H9 (cell line): ENCODE measurements around the gene DISP3. TPM values are rescaled to one million over a fixed set of nuclear protein-coding genes. Genes with fewer than 3 reads are reported as not detected.

Experiments used
- DNase-seq: peaks from one replicate; pipeline ENCODE4 v3.0.0-alpha.2; 2017
- H2AFZ ChIP-seq: one replicate; pipeline ENCODE4 v1.6.1; 2013; ENCODE audit warnings: mild to moderate bottlenecking, low read length, control low read depth, moderate library complexity
- H2AK5ac ChIP-seq: 2 replicates; pipeline ENCODE4 v1.6.1; 2013; ENCODE audit warnings: low read length, control low read depth, mixed read lengths; ENCODE audit not compliant: insufficient read length
- H2BK120ac ChIP-seq: one replicate; pipeline ENCODE4 v1.6.1; 2013; ENCODE audit warnings: low read depth, mild to moderate bottlenecking, low read length, control low read depth, inconsistent platforms; ENCODE audit not compliant: poor library complexity, severe bottlenecking
- H2BK12ac ChIP-seq: 2 replicates; pipeline ENCODE4 v1.6.1; 2013; ENCODE audit warnings: low read length, control low read depth, mixed read lengths, low read depth; ENCODE audit not compliant: insufficient read length
- H2BK15ac ChIP-seq: 2 replicates; pipeline ENCODE4 v1.6.1; 2013; ENCODE audit warnings: low read depth, low read length, control low read depth
- H2BK20ac ChIP-seq: one replicate; pipeline ENCODE4 v1.6.1; 2013; ENCODE audit warnings: low read depth, mild to moderate bottlenecking, low read length, control low read depth, inconsistent platforms; ENCODE audit not compliant: poor library complexity, severe bottlenecking
- H2BK5ac ChIP-seq: 2 replicates; pipeline ENCODE4 v1.6.1; 2013; ENCODE audit warnings: low read length, control low read depth, mixed read lengths; ENCODE audit not compliant: insufficient read length
- H3K14ac ChIP-seq: 2 replicates; pipeline ENCODE4 v1.6.1; 2013; ENCODE audit warnings: low read length, control low read depth; ENCODE audit not compliant: insufficient read depth
- H3K18ac ChIP-seq: 2 replicates; pipeline ENCODE4 v1.6.1; 2013; ENCODE audit warnings: low read depth, mild to moderate bottlenecking, mixed read lengths, low read length, control low read depth; ENCODE audit not compliant: insufficient read length
- H3K23ac ChIP-seq: 2 replicates; pipeline ENCODE4 v1.6.1; 2013; ENCODE audit warnings: low read length, control low read depth, mixed read lengths, low read depth; ENCODE audit not compliant: insufficient read length
- H3K23me2 ChIP-seq: 2 replicates; pipeline ENCODE4 v1.6.1; 2013; ENCODE audit warnings: low read depth, mild to moderate bottlenecking, mixed read lengths, low read length, control low read depth; ENCODE audit not compliant: insufficient read length, poor library complexity, severe bottlenecking
- H3K27ac ChIP-seq: 2 replicates; pipeline ENCODE4 v1.5.1; 2013; ENCODE audit warnings: low read length, control low read depth, mixed read lengths, low read depth; ENCODE audit not compliant: insufficient read length
- H3K27me3 ChIP-seq: 2 replicates; pipeline ENCODE4 v1.6.1; 2013; ENCODE audit warnings: low read length, control low read depth, inconsistent platforms; ENCODE audit not compliant: insufficient read depth
- H3K4ac ChIP-seq: 2 replicates; pipeline ENCODE4 v1.6.1; 2013; ENCODE audit warnings: low read depth, mild to moderate bottlenecking, control low read depth, inconsistent platforms, low read length, moderate library complexity
- H3K4me1 ChIP-seq: 2 replicates; pipeline ENCODE4 v1.6.1; 2013; ENCODE audit warnings: low read length, control low read depth, inconsistent platforms; ENCODE audit not compliant: insufficient read depth
- H3K4me2 ChIP-seq: 2 replicates; pipeline ENCODE4 v1.6.1; 2013; ENCODE audit warnings: low read length, control low read depth, mixed read lengths; ENCODE audit not compliant: insufficient read length, insufficient read depth
- H3K56ac ChIP-seq: 2 replicates; pipeline ENCODE4 v1.6.1; 2013; ENCODE audit warnings: low read depth, mild to moderate bottlenecking, mixed read lengths, low read length, control low read depth; ENCODE audit not compliant: insufficient read length
- H3K79me1 ChIP-seq: 2 replicates; pipeline ENCODE4 v1.6.1; 2013; ENCODE audit warnings: low read depth, mild to moderate bottlenecking, moderate library complexity, low read length, control low read depth, inconsistent platforms; ENCODE audit not compliant: insufficient read depth, poor library complexity, severe bottlenecking
- H3K79me2 ChIP-seq: 2 replicates; pipeline ENCODE4 v1.6.1; 2013; ENCODE audit warnings: low read length, control low read depth, inconsistent platforms; ENCODE audit not compliant: insufficient read depth
- H3K9ac ChIP-seq: 2 replicates; pipeline ENCODE4 v1.6.1; 2013; ENCODE audit warnings: low read length, control low read depth, mixed read lengths; ENCODE audit not compliant: insufficient read length; ENCODE audit errors: extremely low read depth
- H3K9me3 ChIP-seq: one replicate; pipeline ENCODE4 v1.6.1; 2013; ENCODE audit warnings: low read depth, low read length, inconsistent platforms; ENCODE audit not compliant: control insufficient read depth
- H3T11ph ChIP-seq: one replicate; pipeline ENCODE4 v1.6.1; 2013; ENCODE audit warnings: mild to moderate bottlenecking, low read length, control low read depth, inconsistent platforms
- H4K20me1 ChIP-seq: one replicate; pipeline ENCODE4 v1.6.1; 2013; ENCODE audit not compliant: control insufficient read depth, insufficient read length, insufficient read depth
- H4K5ac ChIP-seq: 2 replicates; pipeline ENCODE4 v1.6.1; 2013; ENCODE audit warnings: low read depth, mild to moderate bottlenecking, mixed read lengths, low read length, control low read depth; ENCODE audit not compliant: insufficient read length
- H4K8ac ChIP-seq: replicated peaks from 2 replicates; pipeline ENCODE4 v1.6.1; 2013; ENCODE audit warnings: low read length, control low read depth, mixed read lengths, low read depth; ENCODE audit not compliant: insufficient read length
- H4K91ac ChIP-seq: 2 replicates; pipeline ENCODE4 v1.6.1; 2013; ENCODE audit warnings: low read depth, mild to moderate bottlenecking, moderate library complexity, mixed read lengths, low read length, control low read depth; ENCODE audit not compliant: insufficient read length
- H3K27ac Mint-ChIP-seq, 3 experiments: 2 replicates in 2 of 3; 3 replicates in 1 of 3; pipeline ENCODE4 v1.8.0; 2020 to 2021; ENCODE audit warnings: mixed read lengths in 3 of 3, mild to moderate bottlenecking in 1 of 3, moderate library complexity in 1 of 3
- H3K27me3 Mint-ChIP-seq: 2 replicates; pipeline ENCODE4 v1.8.0; 2021; ENCODE audit warnings: low read depth, mild to moderate bottlenecking, moderate library complexity, mixed read lengths
- H3K36me3 Mint-ChIP-seq, 3 experiments: 2 replicates in 2 of 3; 3 replicates in 1 of 3; pipeline ENCODE4 v1.8.0; 2020 to 2021; ENCODE audit warnings: low read depth in 3 of 3, mixed read lengths in 3 of 3; ENCODE audit not compliant: insufficient read depth in 1 of 3
- H3K4me1 Mint-ChIP-seq, 2 experiments: 2 replicates each; pipeline ENCODE4 v1.8.0; 2020; ENCODE audit warnings: mixed read lengths in 2 of 2
- H3K4me3 Mint-ChIP-seq, 2 experiments: 2 replicates in 1 of 2; 3 replicates in 1 of 2; pipeline ENCODE4 v1.8.0; 2020 to 2021; ENCODE audit warnings: mild to moderate bottlenecking in 2 of 2, mixed read lengths in 2 of 2, moderate library complexity in 1 of 2
- H3K9me3 Mint-ChIP-seq, 2 experiments: 2 replicates in 1 of 2; 3 replicates in 1 of 2; pipeline ENCODE4 v1.8.0; 2020; ENCODE audit warnings: mild to moderate bottlenecking in 2 of 2, mixed read lengths in 2 of 2, moderate library complexity in 1 of 2
- CTCF ChIP-seq: fragments of 200-600 bp; sonication (generic); conservative IDR thresholded peaks from 3 replicates; pipeline ENCODE4 v1.8.0; 2021; ENCODE audit warnings: antibody characterized with exemption, mild to moderate bottlenecking
- WGBS: extraction: QIAGEN DNeasy Blood & Tissue Kit; methylation state at CpG from one replicate; pipeline ENCODE4 v1.1.7; 2013; ENCODE audit warnings: missing lambda C conversion rate, low lambda C conversion rate, mixed read lengths; ENCODE audit not compliant: insufficient read length; ENCODE audit errors: extremely low coverage; 5-methylcytosine and 5-hydroxymethylcytosine counted together
- total RNA-seq: library from RNA; stranded (reverse); gene quantifications from 2 replicates; pipeline ENCODE4 v1.2.1, GENCODE V29; 2021

The DISP3 gene
- total RNA-seq, 1 experiment from 2014 or later, result 3.5 TPM

- no peak for DNase-seq
- Histone ChIP-seq H3K23me2 (no peaks in the 10 kb centered on the region), H3K79me2 (no peaks in the 10 kb centered on the region), H3K14ac (no peak overlapping the region), H4K5ac (no peak overlapping the region), H4K91ac (no peak overlapping the region), H4K8ac (no peak overlapping the region), H3K4me2 (no peak overlapping the region), H3K79me1 (no peaks in the 10 kb centered on the region), H3K4ac (no peak overlapping the region), H3K27ac (no peak overlapping the region), H2BK5ac (no peak overlapping the region), H3K9me3 (no peaks in the 10 kb centered on the region), H3K23ac (no peak overlapping the region), H3K18ac (no peak overlapping the region), H2BK12ac (no peak overlapping the region), H2AFZ (no peak overlapping the region), H2BK15ac (no peak overlapping the region), H3K9ac (no peak overlapping the region), H3K56ac (no peak overlapping the region), H3T11ph (no peak overlapping the region), H3K27me3 (no peaks in the 10 kb centered on the region), H2BK120ac (no peak overlapping the region), H2BK20ac (no peak overlapping the region), H2AK5ac (no peak overlapping the region), H4K20me1 (no peaks in the 10 kb centered on the region), H3K4me1 (no peaks in the 10 kb centered on the region; the same call in 1 of the 2 replicates)
- Mint-ChIP-seq H3K4me1 (peaks cover 16% of the 10 kb centered on the region in 2 experiments), H3K9me3 (no peaks in the 10 kb centered on the region), H3K27ac (no peak overlapping the region), H3K4me3 (no peak overlapping the region), H3K36me3 (no peaks in the 10 kb centered on the region), H3K27me3 (peaks cover 16% of the 10 kb centered on the region)
- TF ChIP-seq CTCF, result no peak
- WGBS, result no CpG with 5 or more reads among the region's 7 CpGs
These were observed 63.0 kb downstream of the DISP3 start for GRCh38 chr1:11541956-11542355.
